GM21367 (cell line): Measurements from ENCODE around the gene DACT1.

ENCODE experiments used
- ATAC-seq: cut with Tn5 transposase; IDR thresholded peaks from one replicate; pipeline ENCODE4 v1.9.1; 2021; ENCODE audit not compliant: unreplicated experiment

The DACT1 gene

DNA sequence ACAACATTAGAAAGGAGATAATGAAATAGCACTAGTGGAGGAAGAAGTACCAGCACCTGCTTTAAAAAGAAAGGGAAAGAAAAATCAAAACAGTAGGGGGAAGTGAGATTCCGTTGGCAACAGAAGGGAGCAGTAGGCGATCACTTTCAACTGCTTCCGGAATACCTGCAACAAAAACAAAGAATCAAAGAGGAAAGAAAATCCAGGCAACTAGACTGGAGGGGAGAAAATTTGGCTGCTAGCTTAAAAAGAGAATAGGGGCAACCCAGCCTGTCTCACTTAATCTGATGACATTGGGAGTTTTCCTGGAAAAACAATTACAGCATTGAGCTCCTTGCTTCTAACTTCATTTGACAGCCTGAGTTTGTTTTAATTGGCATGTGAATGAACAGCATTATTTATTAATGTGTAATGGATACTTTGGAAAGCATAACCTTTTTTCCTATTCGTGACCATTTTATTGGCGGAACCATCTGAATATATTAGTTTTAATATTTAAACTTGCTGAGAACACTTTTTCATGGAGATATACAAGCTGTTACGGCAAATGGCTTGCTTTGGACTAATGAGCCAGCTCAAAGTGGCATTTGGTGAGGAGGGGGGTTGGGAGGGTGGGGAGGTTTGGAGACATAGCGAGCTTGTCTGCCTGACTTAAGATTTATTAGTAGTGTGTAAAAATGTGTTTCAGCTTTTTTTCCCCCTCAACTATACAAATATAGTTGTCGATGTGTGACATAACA is 2.5 kb upstream of the DACT1 start:
- no peak for ATAC-seq

DNA sequence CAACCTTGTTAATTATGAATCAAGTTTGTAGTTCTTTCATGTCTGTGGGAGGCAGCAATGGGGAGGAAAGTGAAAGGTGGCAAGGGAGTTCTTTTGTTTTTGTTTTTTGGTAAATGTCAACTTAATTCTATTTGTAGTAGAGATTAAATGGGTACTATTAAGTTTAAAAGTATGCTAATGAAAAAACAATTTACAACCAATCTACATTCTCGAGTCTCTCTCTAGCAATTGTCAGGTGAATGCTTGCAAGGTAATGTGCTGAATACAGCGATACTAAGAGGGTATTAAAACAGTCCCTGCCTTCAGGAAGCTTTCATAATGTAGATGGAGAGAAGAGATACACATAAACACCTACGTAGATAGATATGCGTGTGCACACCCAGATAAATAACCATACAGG is 1.6 kb upstream of the DACT1 start:
- no peak for ATAC-seq

DNA sequence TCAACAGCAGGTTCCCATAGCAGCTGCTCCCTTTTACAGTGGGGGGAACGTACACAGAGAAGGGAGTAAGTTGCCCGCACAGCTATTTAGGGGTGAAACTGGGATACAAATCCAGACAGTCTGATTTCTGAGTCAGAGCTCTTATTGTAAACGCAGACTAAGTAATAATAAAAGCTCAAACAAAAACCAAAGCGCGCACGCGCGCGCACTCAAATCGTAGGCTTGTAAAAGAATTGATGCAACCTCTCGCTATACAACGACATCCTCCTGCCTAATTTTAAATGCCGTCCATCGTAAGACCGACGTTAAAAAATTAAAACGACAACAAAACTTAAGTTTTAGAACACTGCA is 747 bp upstream of the DACT1 start:
- ATAC-seq, result no peak

DNA sequence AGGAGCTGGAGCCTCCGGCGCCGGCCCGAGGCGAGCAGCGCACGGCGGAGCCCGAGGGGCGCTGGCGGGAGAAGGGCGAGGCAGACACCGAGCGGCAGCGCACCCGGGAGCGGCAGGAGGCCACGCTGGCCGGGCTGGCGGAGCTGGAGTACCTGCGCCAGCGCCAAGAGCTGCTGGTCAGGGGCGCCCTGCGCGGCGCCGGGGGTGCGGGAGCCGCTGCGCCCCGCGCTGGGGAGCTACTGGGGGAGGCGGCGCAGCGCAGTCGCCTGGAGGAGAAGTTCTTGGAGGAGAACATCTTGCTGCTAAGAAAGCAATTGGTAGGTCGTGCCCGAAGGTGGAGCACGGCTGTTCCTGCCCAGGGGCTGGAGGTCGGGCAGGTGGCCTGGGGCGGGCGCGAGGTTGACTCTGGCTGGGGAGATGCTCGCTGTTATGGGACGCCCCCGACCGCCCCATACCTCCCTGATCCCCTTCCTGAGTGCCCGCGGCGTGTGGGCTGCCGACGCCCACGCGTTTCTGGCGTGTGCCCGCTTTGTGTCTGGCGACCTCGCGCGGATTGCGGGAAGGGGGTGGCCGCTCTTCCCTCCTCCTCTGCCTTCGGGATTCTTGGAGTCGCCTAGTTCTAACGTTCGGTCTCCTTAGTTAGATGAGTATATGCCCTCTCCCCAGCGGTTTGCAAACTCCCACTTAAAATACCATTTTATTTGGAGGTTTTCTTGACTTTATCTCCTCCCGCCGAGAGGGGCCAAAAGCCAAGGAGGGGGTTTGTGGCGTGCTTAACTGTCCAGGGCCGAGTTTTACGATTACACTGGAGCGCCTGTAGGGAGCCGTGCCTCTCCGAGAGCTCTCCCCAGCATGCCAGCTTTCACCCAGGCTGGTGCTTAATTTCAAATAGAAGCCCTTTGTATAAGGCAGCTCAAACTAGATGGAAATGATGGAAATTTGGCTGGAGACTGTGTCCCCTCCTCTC is 752 bp downstream of the DACT1 start:
- peak; percentile 21 for ATAC-seq

DNA sequence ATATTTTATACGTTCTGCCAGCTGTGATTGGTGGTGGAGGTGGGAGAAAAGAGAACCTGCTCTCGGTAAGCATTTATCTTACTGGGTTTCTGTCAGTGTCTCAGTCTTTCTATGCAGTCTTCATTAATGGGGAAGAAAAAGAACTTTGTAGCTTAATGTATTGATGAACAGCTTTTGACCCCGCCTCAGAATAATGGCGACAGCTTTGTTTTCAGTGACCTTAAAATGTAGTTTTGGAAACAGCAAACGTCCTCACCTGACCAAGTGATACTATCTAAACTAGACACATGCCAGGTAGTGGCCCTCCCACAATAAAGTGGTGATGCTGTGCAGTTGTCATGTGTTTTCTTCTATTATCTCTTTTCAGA is 1.4 kb downstream of the DACT1 start:
- ATAC-seq, result no peak

DNA sequence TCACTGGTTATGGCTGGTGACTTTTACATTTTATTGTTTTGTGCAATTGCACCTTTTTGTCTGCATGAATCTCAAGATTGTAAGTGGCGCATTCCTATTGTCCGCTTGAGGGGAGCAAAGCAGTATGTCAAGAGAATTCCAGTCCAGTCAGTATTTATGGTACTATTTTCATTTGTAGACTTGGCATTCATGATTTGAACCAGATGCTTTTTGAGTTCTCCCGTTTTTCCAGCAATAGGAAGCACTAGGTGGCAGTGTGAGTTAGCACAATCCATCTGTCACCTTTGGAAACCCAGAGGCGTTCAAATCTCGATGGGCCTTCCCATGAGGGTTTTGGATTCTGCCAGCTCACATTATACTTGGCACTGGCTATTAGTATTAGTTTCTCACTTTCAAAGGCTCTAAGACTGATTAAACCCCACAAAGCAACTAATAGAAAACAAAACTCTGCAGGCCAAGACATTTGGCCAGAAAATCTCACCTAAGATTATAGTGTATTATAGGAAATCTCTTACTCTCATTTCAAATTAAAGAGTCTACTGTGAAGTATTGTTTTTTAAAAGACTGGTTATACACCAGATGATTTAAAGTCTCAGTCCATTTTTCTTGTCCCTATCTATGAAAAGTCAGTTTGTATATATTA is 2.2 kb downstream of the DACT1 start:
- no peak for ATAC-seq

DNA sequence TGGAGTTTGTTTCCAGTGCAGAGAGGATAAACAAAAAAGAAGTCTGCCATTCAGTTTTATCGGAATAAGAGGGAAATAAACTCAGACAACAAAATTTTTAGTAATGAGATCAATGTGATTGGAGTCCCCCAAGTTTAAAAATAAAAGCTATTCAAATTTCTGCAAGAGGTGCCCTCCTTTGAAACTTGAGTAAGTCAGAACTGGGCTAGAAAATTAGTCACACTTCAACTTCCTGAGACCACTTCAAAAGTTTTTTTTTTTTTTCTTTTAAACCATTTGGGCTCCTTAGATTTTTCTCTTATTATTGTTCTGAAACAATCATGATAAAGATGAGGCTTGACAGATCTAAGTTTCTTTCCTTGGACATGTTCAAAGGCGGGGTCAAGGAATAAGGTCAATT is 3.2 kb downstream of the DACT1 start:
- no peak for ATAC-seq

DNA sequence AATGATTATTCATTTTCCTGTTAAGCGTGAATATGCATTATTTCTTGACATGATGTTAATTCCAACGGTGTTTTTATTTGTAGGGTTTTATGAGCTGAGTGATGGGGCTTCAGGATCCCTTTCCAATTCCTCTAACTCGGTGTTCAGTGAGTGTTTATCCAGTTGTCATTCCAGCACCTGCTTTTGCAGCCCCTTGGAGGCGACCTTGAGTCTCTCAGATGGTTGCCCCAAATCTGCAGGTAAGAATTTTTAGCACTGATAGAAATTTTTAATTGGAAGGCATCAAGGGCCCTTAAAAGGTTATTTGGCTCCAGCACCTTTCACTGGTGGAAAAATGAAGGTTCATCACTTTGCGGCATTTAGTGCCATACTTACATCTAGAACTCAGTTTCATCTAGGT is 3.7 kb downstream of the DACT1 start:
- ATAC-seq, result no peak

DNA sequence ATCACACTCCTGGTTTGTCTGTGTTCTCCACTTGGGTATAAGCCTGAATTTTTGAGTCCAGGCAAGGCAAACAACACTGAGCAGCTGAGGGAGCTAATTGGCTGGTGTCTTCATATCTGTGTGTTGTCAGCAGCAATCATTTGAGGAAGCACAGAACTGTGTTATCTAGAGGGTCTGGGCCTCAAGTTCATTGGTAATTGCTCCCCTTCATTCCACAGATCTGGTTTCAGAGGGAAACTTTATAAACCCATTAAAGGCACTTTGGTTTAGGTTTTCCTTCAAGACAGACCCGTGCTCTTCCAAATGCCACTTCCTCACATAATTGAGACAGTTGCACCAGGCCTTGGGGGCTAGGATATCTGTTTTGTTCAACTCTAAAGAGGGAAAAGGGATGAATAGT is 5.6 kb downstream of the DACT1 start:
- no peak for ATAC-seq

DNA sequence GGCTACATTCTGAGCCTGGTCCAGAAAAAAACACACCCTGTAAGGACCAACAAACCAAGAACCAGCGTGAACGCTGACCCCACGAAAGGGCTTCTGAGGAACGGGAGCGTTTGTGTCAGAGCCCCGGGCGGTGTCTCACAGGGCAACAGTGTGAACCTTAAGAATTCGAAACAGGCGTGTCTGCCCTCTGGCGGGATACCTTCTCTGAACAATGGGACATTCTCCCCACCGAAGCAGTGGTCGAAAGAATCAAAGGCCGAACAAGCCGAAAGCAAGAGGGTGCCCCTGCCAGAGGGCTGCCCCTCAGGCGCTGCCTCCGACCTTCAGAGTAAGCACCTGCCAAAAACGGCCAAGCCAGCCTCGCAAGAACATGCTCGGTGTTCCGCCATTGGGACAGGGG is 7.9 kb downstream of the DACT1 start:
- no peak for ATAC-seq

DNA sequence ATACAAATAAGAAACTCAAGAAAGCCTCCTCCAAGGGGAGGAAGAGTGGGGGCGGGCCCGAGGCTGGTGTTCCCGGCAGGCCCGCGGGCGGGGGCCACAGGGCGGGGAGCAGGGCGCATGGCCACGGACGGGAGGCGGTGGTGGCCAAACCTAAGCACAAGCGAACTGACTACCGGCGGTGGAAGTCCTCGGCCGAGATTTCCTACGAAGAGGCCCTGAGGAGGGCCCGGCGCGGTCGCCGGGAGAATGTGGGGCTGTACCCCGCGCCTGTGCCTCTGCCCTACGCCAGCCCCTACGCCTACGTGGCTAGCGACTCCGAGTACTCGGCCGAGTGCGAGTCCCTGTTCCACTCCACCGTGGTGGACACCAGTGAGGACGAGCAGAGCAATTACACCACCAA is 8.7 kb downstream of the DACT1 start:
- no peak for ATAC-seq

DNA sequence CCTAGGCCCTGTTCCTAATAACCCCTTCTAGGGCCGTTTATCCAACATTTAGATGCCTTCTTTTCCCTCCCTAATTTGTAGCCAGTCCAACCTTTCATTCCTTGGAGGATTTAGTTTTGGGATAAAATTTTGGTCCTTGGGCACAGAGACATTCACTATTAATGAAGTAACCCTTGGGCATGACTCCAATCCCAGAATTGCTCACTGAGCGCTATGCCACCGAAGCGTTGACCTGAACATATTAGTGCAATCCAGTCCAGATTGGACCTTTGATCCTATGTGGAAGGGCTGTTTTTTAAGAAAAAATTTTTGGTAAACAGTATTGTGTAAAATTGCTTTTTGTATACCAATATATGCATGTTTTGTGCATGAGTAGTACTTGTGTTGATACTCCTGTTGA is 10.0 kb downstream of the DACT1 start:
- ATAC-seq, result no peak

DNA sequence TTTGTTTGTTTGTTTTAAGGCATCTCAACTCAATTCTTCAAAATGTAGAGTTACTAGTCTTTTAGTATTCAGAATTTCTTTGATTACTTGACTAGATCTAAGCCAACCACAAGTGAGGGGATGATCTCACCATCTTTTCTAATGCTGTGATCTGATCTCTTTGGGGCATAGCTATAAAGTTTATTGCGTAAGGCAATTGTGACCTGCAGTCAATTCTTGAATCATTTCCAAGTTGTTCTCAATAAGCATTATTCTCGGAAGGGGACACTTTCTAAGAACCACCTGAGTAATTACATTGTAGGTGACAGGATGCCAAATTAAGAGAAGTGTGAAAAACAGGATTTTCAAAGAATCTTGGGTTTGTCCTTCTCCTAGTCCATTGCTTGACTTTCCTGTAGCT is 13.1 kb downstream of the DACT1 start:
- ATAC-seq, result no peak

DNA sequence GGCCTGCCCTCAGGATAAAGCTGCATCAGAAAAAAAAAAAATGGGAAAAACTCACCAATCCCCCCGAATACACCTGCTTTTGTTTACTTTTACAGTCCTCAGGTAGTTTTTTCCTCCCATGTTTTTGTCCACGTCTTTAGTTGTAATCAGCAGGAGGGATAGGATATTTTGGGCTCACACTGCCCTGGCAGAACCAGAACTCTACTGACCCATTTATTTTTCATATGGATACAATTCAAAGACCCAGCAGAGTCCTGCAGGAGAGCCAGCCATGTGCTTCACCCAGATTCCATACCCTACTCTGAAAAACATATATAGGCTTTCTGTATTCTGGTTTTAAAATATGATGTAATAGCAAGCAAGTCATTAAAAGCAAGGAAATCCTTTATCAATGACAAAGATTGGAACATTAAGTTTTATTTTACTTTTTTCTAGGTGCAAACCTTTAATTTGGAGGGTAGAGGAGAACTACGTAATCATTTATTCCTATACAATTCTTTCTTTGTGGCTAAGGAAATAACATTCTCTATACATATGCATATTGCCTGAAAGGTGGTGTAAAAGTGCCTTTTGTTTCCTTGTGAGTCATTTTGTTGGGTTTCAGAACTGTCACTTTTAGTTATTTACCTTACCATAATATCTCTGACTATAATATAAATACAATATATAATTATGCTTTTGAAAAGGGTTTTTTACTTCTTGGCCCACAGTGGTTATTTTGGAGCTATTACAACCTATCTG is 19.1 kb downstream of the DACT1 start:
- no peak for ATAC-seq

DNA sequence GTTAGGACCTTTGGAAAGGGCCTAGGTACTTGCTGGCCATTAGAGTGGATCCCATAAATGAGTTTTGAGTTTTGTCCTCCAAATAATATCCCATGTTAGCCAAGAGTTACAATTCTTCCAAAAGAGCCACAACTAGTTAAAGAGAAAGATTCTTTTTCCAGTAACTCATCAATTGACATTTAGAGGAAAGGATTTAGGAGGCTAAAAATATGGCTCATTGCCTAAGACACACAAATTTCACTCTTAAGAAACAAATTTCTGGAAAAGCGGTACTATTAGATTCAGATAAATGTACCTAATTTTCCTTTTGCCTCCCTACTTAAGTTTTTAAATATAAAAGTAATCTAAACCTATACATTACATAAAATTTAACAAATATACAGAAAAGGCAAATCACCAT is 21.3 kb downstream of the DACT1 start:
- ATAC-seq, result no peak

DNA sequence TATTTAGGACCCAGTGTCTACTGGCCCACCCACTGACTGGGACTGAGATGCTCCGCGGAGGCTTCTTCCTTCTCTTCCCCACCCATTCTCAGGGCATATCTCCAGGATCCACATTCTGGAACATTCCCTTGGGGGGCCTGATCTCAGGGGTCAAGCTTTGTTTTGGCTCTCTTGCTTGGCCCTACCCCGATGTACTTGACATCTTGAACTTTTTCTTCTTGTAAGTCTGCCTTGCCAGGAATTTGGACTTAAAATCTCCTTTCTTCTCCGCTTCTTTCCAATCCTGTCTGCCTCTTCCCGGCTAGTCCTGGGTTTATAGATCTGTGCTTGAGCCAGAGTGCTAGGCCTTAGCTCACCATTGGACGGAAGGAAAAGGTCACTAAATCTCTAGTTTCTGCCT is 22.1 kb downstream of the DACT1 start:
- ATAC-seq, result no peak

DNA sequence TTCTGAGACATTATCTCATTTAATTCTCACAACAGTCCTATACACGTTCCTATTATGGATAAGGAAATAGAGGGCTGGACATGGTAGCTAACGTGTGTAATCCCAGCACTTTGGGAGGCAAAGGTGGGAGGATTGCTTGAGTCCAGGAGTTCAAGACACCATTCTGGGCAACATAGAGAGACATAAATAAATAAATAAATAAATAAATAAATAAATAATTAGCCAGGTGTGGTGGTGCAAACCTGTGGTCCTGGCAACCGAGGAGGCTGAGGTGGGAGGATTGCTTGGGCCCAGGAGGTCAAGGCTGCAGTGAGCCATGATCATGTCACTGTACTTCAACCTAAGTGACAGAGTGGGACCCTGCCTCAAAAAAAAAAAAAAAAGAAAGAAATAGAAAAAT is 22.6 kb downstream of the DACT1 start:
- no peak for ATAC-seq

DNA sequence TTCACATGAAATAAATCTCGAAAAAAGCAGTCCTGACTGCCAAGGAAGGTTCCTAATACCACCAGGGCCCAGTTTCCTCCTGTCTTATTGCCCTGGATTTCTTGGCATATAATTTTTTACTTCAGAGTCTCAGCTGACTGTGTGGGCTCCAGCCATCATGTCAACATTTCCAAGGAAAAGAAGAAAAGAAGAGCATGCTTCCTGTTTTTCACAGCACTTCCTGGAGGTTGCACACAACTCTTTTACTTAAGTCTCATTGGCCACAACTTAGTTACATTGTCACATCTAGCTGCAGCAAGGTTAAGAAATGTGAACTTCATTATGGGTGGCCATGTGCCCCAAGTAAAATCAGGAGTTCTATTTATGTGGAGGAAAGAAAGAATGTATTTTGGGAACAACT is 24.3 kb downstream of the DACT1 start:
- no peak for ATAC-seq

DNA sequence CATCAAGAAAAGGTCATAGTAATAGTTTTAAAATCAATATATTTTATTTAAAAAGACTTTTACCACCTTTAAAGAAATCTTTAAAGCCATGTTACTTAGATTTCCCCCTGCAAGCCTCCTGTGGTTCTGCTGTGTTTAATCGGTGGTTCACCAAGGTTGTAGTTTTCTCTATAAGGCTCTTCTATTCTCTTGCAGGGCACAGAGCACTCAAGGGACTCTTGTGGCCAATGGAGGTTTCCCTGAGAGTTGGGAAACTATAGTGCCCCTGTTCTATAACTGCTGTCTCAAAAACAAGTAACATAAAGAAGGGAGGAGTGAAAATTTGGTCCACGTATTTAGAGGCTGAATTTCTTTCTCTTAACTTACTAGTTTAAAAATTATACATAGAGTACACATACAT is 25.0 kb downstream of the DACT1 start:
- no peak for ATAC-seq

DNA sequence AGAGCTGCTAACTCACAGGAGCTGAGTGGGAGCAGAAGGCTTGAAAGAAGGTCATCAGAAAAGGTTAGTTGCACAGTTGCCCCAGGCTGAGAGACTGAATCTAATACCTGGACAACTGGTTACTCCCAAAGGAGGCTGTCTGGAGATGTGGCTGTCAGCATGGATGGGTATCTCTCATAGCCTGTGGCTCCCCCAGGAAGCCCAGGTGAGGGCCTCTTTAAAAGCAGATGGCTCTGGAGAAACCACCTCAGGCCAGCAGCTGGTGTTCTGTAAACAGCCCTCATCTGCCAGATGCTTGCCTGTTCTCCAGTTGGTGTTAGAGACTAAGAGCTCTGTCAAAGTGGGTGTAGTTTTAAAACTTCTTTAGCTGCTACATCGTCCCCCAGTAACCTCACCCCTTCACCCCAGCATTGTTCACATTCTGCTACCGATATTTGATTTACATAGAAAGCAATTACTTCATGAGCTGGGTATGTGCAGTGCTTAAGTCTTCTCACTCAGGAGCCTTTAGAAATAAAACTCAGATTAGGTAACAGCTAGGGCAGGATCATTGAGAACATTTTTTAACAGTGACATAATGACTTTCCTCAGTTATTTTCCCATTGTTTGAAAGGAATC is 25.8 kb downstream of the DACT1 start:
- ATAC-seq, result no peak
